H1 (cell line): ENCODE data around the gene GPR139. TPM values are rescaled to one million over a fixed set of nuclear protein-coding genes. Genes with fewer than 3 reads are reported as not detected.

Experiments used
- CHD2 ChIP-seq: IDR thresholded peaks from 2 replicates; pipeline ENCODE4 v1.6.1; 2012; ENCODE audit warnings: low read length, improper control_type of control experiment
- CHD7 ChIP-seq: fragments of 300-600 bp; sonication (generic); IDR thresholded peaks from 2 replicates; pipeline ENCODE4 v1.7.1; 2012; ENCODE audit warnings: low read length, moderate library complexity, mild to moderate bottlenecking, inconsistent platforms; ENCODE audit not compliant: insufficient replicate concordance
- E2F6 ChIP-seq: IDR thresholded peaks from 2 replicates; pipeline ENCODE4 v1.6.1; 2012; ENCODE audit warnings: inconsistent platforms
- FOSL1 ChIP-seq: IDR thresholded peaks from 2 replicates; pipeline ENCODE4 v1.6.1; 2011; ENCODE audit warnings: mild to moderate bottlenecking, low read depth, low read length, moderate library complexity; ENCODE audit not compliant: insufficient read depth
- GABPA ChIP-seq: IDR thresholded peaks from 2 replicates; pipeline ENCODE4 v1.6.1; 2011; ENCODE audit warnings: mild to moderate bottlenecking, low read length, moderate library complexity, borderline replicate concordance; ENCODE audit not compliant: insufficient read depth
- RNF2 ChIP-seq: fragments of 200-900, 300-1000 bp; sonication (generic); IDR thresholded peaks from 2 replicates; pipeline ENCODE4 v1.7.1; 2016; ENCODE audit warnings: borderline replicate concordance, low read depth, mild to moderate bottlenecking, antibody characterized with exemption, low read length; ENCODE audit not compliant: poor library complexity, severe bottlenecking; ENCODE audit errors: missing control alignments
- RXRA ChIP-seq: IDR thresholded peaks from 2 replicates; pipeline ENCODE4 v1.6.1; 2011; ENCODE audit warnings: low read depth, mild to moderate bottlenecking, low read length, moderate library complexity; ENCODE audit not compliant: insufficient read depth
- SIX5 ChIP-seq: IDR thresholded peaks from 2 replicates; pipeline ENCODE4 v1.6.1; 2011; ENCODE audit warnings: mild to moderate bottlenecking, low read depth, low read length
- SRF ChIP-seq: IDR thresholded peaks from 2 replicates; pipeline ENCODE4 v1.6.1; 2011; ENCODE audit warnings: mild to moderate bottlenecking, low read depth, low read length, moderate library complexity
- SUZ12 ChIP-seq: fragments of 200-600 bp; sonication (generic); IDR thresholded peaks from 2 replicates; pipeline ENCODE4 v1.6.1; 2012; ENCODE audit warnings: mild to moderate bottlenecking, inconsistent platforms, low read length, moderate library complexity, mixed read lengths
- TAF1 ChIP-seq: IDR thresholded peaks from 2 replicates; pipeline ENCODE4 v1.6.1; 2011; ENCODE audit warnings: mild to moderate bottlenecking, low read depth, low read length
- polyA plus RNA-seq, 7 experiments: library from polyadenylated mRNA; depleted of rRNA in 3 of 7; stranded (reverse) in 5 of 7; unstranded in 2 of 7; fragments of >200 nt in 5 of 7; fragments of 200-250 nt in 2 of 7; gene quantifications; 1 replicate in 5 of 7; 2 replicates in 1 of 7; 4 replicates in 1 of 7; pipeline versions ENCODE4 v1.2.1 to v1.2.3, GENCODE V29; 2011 to 2013; ENCODE audit warnings: missing spikeins in 2 of 7, mixed read lengths in 2 of 7
- total RNA-seq: library from RNA; stranded (reverse); fragmentation: NEBNext Ultra II Directional; extraction: Animal tissue kit (Norgen Biotek cat#: 25700); gene quantifications from 2 replicates; pipeline ENCODE4 v1.2.1, GENCODE V29; 2021

GPR139 gene
- total and polyA plus RNA-seq, 2 of the 8 experiments (the other 6 are each of a cell fraction or from before 2014, with no cell fraction given) = 0.84 to 2.2 TPM

- no peak for TF ChIP-seq CHD7
- TF ChIP-seq RXRA = no peak
- no peak for TF ChIP-seq CHD2
- no peak for TF ChIP-seq SUZ12
- no peak for TF ChIP-seq E2F6
- TF ChIP-seq RNF2 = no peak
- no peak for TF ChIP-seq SRF
- no peak for TF ChIP-seq TAF1
- TF ChIP-seq SIX5 = no peak
- TF ChIP-seq GABPA = no peak
- TF ChIP-seq FOSL1 = no peak
Measured at GRCh38 chr16:20079106-20079505, 5.4 kb upstream of the GPR139 start (continued).
